Germinal center (tissue), 1 donor: ENCODE measurements around the gene CCND1.

Experiments used
- DNase-seq: peaks from one replicate; pipeline ENCODE4 v3.0.0; 2012; ENCODE audit warnings: mixed read lengths, low spot score

Gene CCND1

DNA sequence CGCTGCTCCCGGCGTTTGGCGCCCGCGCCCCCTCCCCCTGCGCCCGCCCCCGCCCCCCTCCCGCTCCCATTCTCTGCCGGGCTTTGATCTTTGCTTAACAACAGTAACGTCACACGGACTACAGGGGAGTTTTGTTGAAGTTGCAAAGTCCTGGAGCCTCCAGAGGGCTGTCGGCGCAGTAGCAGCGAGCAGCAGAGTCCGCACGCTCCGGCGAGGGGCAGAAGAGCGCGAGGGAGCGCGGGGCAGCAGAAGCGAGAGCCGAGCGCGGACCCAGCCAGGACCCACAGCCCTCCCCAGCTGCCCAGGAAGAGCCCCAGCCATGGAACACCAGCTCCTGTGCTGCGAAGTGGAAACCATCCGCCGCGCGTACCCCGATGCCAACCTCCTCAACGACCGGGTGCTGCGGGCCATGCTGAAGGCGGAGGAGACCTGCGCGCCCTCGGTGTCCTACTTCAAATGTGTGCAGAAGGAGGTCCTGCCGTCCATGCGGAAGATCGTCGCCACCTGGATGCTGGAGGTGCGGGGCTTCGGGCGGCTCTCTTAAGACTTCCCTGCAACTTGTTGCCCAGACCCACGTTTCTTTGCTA lies at the start of gene CCND1:
Gene CCND1, plus strand, starts transcription at position 162 of the 587 bp plus-strand sequence. Its CDS starts 158 bp downstream, at position 320.
- no peak for DNase-seq

DNA sequence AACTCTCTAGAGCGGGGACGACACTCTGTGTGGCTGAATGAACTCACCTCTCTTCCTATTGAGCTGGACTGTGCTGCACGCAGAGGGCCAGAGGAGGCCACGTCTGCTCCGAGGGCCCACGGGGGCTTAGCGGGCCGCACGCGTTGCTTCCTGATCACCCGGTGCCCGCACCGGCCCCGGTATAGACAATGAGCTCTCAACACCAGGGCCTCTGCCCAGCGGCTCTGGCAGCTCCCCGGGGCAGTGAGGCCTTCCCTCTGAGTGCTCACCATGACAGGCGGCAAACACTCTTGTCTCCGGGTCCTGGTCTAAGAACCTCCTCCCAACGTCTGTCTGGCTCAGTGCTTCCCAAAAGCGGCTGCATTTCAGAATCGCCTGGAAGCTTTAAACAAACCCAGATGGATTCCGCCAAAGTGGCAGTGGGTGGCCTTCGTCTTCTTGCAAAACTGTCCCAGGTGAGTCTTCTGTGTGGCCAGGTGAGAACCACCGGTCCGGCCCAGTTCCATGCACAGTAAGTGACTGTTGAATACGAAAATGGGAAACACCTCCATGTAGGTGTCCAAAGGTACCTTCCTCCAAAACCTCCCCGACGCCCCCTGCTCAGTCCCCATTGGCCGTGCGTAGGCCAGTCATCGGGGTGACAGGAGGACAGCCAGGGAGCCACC lies 47.8 kb upstream of the CCND1 start:
- no peak for DNase-seq

GRCh38 chr11:69593851-69594250 lies 47.1 kb upstream of the CCND1 start:
- DNase-seq = no peak

- no peak for DNase-seq
Observed at GRCh38 chr11:69594481-69594880, 46.5 kb upstream of the CCND1 start.

GRCh38 chr11:69595805-69596665 lies 44.9 kb upstream of the CCND1 start:
- no peak for DNase-seq

DNA sequence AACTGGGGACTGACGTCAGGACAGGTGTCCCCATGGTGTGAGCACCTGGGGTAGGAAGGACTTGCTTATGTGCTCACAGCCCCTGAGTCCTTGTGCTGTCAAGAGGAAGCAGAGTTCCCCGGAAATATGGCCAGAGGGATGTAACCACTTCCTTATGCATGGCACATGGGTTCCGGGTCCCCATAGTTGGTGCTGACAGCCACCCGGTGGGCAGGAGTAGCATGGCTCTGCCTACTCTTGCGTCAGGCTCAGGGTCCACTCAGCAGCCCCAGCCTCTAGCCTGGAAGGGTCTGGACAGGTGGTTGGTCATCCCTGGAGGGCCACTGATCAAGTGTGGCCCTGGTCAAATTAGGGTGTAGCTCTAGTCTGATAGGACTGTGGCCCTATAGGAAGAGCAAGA lies 42.8 kb upstream of the CCND1 start:
- DNase-seq = no peak

DNA sequence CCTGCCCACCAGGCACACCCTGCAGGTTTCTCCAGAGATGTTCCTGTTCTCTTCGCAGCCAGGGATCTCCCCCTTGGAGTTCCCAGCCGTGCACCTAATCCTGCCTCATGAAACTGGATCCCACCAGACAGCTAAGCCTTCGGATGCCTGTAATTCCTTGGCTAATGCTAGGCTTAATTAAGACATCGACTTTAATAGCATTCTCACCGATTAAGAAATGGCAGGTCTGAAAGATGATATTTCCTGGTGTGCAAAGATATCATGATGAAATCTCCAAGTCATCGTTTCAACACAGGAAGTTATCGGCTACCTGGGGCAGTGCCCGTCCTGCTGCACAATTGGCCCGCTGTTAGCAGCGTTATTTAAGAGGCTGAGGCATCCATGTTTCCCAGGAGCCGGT lies 41.5 kb upstream of the CCND1 start:
- DNase-seq = no peak

DNA sequence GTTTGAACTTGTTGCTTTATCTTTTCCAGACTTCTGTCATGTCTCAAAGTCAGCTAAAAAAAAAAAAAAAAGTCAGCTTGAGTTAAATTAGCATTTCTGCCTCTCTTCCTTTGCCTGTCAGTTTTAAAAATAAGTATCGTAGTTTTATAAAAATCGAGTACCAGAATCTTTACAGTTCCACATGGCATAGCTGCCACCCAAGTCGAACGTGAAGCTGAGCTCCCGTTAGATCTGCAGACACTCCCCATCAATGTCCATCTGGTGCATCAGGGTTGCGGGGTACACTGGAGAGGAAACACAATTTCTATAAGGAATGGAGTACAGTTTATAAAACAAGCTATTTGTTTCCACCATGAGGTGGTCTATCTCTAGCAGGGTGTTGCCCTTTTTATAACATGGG lies 41.0 kb upstream of the CCND1 start:
- no peak for DNase-seq

DNA sequence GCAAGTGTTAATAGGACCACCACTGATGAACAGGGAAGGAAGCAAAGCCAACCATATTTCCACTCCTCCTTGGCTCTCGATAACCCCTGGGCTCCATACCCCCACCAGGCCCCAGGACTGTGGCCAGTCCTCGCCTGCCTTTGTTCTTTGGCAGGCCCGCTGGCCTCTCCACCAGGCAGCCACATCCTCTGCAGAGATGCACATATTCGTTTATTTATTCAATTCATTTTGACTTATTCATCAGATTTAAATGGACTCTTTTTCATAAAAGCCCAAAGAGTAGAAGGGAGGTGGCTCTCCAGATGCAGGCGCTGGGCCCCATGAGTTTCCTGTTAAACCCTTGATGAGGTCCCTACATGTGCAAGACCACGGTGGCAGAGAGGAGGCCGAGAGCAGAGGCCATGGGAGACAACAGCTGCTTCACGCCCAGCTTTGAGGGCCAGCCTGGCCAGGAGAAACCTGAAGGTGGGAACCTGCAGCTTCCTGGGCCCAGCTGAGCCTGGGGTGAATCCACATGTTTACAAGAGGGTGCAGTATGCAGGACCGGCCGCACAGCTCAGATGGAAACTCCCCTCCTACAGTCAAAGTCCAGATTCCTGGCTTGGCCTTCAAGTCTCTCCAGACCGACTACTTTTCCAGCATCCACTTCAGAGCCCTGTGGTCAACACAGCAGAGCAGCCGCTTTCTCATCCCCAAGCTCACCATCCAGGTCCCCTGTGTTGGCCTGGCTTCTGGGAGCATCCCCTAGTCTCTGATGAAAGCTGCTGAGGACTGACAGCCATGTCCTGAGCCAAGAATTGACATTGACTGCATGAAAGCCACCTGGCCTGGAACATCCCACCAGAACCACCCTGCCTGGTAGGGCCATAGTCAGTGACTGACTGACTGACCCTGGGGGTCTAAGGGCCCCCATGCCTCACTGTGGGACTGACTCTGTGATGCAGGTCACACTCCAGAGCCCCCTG lies 39.7 kb upstream of the CCND1 start:
- no peak for DNase-seq

GRCh38 chr11:69603111-69603836 lies 37.7 kb upstream of the CCND1 start:
- DNase-seq = no peak

- no peak for DNase-seq
Observed at GRCh38 chr11:69604055-69604454, 36.9 kb upstream of the CCND1 start.

DNA sequence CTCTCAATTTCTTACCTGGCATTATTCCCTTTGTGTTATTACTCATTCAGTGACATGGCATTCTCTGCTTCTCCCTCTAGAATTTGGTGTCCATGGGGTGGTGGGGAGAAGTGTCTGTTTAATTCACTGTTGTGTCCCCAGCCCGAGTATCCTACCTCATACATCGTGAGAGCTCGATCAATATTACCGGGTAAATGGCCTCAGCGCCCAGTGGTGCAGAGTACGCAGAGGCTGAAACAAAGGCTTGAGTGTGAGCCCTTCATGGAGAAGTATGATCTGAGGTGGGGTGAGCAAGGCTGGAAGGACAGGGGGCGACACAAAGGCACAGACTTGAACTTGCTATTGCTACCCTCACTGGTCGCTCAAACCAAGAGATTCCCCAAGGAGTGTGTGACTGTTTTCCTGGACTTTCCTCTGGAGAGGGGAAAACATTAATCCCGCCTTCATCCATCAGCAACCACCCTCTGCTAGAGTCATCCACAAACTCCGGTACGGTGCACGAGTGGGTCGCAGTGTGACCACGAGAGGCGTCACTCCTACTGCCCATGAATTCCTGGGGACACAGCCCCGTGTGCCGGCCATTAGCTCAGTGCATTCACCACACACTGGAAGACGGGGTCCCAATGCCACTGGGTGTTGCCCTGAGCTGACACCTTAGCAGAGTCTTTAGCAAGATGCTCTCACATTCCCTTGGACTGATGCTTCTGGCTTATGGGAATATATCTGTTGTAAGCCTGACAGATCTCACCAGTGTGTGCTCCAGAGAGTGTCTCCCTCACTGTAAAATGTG lies 35.0 kb upstream of the CCND1 start:
- DNase-seq = no peak

- no peak for DNase-seq
Observed at GRCh38 chr11:69609351-69609750, 31.6 kb upstream of the CCND1 start.

- no peak for DNase-seq
Observed at GRCh38 chr11:69611548-69612526, 29.1 kb upstream of the CCND1 start.

GRCh38 chr11:69613594-69613993 lies 27.4 kb upstream of the CCND1 start:
- DNase-seq = no peak

DNA sequence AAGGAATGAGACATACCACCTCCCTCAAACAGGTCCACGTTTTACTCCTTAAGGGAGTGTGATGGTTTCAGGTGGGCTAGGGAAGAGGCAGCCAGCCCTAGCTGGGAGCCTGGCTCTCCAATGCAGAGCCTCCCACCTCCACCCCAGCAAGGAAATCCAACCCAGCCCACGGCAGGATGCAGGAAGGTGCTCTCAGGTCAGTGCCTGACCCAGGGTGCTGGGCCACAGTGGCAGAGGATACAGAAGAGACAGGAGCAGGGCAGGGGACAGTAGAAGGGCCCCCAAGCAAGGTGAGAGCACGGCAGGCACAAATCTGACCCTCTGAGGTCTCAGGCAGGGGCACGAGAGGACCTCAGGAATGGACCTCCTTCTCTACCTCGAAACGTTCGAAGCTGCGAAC lies 26.9 kb upstream of the CCND1 start:
- no peak for DNase-seq

DNA sequence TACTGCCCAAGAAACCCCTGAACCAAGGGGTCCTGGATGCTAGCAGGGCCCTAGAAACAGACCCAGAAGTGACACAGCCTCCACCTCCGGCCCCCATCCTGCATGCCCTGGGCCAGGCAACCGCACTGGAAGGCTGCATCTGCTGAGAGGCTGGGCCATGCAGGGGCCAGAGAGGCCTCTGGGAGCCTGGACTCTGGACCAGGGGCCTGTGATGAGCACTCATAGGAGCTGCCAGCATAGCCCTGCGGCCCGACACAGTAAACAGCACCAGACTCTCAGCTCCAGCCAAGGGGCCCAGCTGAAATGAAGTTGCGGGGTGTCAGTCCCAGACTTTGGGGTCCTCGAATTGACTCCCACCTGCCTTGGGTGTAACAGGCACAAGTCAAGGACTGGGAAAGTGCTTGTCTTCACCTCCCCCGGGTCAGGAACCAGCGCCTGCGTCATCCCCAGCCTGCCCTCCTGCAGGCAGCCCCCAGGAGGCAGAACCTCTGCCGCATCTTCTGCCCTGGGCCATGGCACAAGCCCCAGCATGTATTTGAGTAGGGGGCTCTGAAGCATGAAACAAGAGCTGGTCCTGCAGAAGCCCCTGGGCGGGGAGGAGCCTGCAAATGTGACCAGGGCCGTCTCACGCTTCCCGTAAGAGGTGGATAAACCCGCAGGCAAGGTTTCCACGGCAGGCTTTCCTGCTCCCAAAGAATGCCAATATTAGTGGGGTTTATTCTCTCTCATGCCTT lies 25.2 kb upstream of the CCND1 start:
- no peak for DNase-seq

- DNase-seq = no peak
Observed at GRCh38 chr11:69617220-69617619, 23.7 kb upstream of the CCND1 start.

- DNase-seq = no peak
Observed at GRCh38 chr11:69617682-69618081, 23.3 kb upstream of the CCND1 start.
